NCI-H2196 treated with DMSO at 0.1 percent for 48 hours (cell line): ENCODE results near the gene CFAP65.

Experiments used
- DNase-seq: peaks from one replicate; lab custom pipeline; 2025; ENCODE audit not compliant: unreplicated experiment; lab: John Stamatoyannopoulos, UW

Gene CFAP65

DNA sequence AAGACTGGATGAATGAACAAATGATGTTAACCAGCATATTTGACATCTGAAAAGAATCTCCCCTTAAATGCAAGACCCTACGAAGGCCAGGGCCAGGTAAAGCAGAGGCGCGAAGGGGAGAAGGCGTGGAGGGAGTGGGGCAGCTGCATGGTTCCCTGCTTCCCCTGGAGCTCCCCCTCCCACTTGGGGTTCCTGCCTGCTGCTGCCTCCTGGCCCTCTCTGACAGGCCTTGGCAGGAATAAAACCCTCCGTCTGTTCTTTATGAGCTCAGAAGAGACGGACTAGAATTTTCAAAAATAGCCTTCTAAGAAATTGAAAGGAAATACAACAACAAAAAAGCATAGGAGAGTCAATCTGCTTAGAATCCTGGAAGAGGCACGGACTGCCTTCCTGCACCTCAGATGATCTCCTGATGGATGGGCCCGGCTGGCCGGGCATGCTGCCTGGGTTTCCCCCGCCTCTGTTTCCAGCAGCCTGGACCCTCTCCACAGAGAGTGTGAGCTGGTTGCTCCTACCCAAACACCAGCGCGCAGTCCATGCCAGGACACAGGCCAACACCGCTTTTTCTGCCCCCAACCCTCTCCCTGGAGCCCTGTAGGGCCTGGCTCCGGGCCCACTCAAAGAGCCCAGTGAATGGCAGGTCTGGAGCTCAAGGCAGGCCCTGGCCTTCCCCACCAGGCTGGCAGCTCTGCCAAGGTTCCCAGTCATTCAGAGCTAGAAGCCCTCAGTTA is 23.9 kb downstream of the CFAP65 start:
- DNase-seq: no peak

DNA sequence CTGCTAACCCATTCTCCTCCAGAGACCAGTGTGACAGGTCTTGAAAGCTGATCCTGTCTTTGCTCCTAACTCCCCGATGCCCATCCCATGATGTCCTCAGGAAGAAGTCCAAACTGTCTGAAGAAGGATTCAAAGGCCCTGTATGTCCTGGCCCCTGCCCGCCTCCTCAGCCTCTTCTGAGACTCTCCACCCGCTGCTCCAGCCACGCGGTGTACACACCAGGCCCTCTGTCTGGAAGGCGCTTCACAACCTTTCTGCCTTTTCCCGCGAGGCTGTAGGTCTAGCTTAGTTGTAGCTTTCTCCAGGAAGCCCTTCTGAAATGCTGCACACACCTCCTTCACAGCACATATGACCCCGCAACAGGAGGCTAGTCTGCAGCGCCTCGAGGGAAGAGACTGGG is 24.6 kb downstream of the CFAP65 start:
- DNase-seq: no peak

DNA sequence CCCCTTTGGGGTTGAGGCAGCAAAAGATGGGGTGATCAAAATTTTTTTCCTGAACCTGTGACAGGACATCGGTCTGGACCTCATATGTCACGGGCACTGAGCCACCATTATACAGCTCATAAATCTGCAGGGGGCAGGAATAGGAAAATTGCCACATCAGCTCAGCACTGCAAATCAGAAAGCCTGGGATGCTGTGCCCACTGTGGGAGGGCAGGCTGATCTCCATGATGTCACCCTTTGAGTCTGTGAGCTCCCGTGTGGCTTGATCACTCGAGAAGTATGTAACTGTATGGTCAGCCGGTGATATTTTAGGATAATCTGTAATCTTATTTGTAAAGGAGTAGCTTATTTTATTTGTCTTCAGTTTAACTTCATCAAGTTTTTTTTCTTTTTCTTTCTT is 30.4 kb downstream of the CFAP65 start:
- DNase-seq: no peak

DNA sequence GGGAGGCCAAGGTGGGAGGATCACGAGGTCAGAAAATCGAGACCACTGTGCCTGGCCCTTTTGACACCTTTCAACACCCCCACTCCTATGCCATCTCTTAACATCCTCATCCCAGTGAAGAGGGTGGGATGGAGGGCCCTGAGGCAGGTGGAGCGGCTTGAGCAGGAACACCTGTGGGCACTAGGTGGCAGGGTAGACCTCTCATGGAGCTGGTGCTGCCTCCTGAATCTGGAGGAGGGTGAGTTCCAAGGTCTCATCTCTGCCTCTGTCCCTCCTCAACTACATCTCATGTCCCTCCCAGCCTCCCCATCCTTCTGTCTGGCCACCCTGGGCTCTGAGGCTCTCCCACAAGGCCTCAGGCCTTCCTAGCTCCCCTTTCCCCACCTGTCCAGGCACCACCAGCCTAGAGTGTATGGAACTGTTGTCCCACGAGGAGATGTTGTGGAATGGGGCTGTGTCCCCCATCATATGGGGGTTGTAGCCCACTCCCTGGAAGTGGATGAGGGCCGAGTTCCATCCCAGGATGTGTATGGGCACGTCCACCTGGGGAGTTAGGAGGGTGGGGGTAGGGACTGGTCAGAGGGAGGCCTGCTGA is 31.1 kb downstream of the CFAP65 start:
- peak; percentile 44 for DNase-seq

DNA sequence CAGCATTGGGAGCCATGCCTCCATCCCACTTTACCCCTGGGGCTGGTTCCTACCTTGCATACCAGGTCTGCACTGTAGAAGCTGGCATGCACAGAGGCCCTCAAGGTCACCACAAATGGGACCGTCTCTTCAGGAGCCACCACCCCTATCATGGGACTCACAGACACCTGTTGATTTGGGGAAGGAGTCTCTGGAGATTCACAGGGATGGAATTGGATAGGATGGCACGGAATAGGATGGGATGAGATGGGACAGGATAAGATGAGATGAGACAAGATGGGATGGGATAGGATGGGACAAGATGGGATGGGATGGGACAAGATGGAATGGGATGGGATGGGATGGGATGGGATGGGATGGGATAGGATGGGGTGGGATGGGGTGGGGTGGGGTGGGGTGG is 32.0 kb downstream of the CFAP65 start:
- DNase-seq: no peak

DNA sequence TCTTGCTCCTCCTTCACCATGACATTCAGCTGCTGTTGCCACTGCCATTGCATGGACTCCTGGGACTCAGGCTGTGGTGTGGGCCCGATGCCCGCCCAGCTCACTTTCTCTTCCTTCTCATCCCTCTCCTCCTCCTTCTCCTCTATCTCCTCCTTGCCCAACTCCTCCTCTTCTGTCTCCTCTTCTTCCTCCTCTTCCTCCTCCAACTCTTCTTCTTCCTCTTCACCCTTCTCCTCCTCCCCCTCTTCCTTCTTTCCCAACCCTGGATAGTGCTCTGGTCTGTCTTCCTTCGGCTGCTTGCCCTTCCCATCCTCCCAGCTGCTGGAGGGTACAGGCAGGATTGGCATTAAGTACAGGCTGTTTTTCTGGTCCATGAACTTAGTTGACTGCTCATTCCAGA is 37.3 kb downstream of the CFAP65 start:
- no peak for DNase-seq

DNA sequence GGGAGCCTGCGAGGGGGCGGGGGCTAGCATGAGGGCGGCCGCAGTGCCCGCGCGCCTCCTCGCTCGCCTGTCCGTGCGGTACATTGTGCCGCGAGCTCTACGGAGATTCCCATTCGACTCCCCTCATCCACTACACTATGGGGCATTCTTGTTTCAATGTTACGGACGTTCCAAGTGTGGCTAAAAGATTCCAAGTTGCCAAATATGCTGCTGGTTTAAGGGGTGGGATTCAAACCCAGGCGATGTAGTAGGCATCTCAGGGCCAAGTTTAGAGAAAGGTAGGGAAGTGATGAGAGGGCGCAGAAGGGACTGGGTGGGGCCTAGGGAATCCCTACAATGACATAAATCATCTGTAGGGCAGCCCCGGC is 38.1 kb downstream of the CFAP65 start:
- no peak for DNase-seq

DNA sequence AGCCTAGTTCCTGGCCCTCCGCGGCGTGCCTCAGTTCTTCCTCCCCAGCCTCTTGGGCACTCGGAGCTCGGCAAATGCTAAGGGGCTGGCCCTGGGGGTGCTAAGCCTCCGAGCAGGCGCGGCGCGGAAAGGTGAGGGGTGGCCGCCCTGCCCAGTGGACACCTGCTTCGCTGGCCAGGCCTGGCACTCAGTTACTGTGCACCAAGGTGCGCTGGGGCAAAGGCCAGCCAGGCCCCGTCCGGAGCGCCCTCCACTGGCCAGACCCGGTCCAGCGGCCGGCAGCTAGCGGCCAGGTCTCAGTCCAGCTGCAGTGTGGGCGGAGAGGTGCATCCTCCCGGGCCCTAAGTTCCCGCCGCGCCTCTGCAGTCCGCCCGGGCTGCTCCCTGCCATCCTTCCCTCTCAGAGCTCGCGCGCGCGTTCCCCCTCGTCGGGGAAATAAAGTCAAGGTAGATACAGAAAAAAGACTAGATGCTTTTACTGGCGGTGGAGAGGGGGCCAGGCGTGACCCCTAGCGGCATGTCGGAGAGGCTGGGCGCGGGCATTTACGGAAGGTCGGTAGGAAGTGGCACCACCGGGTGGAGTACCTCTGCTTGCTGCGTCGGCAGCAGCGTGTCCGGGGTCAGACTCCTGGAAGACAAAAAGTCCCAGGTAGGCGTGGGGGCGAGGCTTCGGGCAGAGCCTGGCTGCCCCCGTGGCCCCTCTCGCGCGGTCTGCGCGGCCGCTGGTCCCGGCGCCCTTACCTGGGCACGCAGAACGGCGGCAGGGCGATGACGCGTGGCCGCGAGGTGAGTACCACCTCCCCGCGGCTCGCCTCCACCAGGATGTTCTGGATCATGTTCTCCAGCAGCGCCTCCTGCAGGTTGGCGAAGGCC is 38.7 kb downstream of the CFAP65 start:
- DNase-seq: peak; percentile 75

DNA sequence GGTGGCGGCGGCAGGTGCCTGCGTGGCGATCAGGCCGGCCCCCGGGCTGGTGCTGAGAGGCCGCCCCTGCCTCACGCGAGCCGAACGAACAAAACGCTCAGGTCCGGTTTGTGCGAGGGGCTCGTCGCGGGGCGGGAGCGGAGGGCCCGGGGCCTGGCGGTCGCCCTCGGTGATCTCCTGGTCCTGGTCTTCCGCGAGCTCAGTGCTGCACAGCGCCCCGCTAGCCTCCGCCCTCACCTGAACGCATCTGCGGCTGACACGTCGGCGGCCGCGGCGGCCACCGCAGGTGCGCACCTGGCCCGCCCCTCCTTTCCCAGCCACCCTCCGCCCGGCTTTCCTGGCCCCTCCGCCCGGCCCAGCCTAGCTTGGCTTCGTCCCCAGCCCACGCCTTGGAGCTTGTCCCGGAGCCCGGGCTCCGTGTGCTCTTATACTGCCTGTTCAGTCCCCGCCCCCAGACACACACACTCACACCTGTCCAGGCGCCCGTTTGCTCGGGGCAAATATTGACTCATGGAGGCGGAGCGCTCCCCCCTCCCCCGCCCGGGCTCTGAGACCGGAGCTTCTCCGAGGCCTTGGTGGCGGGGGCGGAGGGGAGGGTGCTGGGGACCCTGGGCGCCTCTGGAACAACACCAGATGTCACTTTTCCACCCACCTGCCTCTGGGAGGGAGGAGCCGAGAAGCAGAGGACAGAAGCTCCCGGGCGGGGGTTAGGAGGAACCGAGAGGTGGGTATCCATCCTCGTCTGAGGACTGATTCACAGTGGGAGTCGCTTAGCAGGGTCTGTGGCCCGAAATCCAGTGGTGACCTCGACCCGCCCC is 39.5 kb downstream of the CFAP65 start:
- DNase-seq: peak; percentile 91

DNA sequence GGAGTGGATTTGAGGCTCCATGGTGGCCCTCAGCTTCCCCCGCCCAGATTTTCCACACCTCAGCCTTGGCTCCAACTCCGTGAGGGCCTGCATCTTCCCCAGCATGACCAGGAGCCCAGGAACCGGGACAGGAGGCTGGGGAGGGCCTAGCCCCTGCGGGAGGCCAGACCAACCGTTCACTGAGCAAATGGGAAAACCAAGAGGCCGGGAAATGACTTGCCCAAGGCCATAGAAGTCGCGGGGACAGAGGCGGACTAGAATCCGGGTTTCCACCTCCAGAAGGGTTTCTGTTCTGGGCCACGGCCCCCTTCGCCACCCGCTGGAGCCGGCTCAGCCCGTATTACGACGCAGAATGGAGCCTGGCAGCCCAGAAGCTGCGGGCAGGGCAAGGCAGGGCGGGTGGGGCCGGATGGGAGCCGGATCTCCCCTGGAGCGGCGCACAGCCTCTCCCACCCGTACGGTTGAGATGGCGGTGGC is 40.2 kb downstream of the CFAP65 start:
- no peak for DNase-seq

DNA sequence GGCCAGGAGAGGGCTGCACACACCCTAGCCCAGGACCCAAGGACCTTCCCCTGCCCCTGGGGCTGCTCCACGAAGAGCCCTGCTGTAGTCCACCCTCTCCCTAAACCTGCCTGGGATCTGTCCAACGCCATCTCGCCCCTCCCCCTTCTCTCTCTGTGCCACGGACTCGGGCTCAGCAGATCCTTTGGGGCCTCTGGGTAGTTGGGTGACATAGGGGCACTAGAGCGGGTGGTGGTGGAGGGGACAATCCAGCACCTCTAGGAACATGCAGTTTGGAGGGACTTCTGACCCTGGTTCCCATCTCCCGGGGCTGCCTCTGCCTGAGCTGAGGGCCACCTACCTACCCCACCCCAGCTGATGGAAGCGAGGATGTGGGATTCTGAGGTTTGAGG is 40.8 kb downstream of the CFAP65 start:
- DNase-seq: peak; percentile 50

DNA sequence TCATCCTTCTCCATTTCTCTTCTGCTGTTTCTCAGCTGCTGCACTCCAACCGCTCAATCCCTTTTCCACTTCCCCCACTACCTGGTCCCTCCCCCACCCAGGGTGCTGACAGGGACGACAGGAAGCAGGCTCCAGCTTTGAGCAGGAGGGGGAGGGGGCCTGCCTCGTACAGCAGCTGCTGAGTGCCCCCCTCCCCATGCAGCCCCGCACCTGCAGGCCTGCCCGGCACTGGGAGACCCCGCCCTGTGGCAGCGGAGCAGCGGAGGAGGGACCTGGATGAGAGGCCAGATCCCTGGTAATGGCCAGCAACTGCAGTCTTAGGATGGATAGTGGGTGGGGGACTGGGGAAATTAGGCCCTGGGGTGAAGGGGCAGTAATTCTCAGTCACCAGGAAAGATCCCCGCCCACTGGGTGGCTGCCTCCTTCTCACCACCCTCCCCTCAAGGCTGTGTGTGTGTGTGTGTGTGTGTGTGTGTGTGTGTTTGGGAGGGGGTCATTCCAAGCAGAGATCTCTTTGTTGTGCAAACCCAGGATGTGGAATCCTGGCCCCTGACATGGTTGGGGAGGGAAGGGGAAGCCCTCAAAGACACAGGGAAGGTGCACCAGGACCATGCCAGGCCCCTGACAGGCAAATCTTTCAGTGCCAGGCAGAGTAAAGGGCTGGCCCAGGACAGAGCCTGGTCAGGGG is 41.3 kb downstream of the CFAP65 start:
- DNase-seq: peak; percentile 89

DNA sequence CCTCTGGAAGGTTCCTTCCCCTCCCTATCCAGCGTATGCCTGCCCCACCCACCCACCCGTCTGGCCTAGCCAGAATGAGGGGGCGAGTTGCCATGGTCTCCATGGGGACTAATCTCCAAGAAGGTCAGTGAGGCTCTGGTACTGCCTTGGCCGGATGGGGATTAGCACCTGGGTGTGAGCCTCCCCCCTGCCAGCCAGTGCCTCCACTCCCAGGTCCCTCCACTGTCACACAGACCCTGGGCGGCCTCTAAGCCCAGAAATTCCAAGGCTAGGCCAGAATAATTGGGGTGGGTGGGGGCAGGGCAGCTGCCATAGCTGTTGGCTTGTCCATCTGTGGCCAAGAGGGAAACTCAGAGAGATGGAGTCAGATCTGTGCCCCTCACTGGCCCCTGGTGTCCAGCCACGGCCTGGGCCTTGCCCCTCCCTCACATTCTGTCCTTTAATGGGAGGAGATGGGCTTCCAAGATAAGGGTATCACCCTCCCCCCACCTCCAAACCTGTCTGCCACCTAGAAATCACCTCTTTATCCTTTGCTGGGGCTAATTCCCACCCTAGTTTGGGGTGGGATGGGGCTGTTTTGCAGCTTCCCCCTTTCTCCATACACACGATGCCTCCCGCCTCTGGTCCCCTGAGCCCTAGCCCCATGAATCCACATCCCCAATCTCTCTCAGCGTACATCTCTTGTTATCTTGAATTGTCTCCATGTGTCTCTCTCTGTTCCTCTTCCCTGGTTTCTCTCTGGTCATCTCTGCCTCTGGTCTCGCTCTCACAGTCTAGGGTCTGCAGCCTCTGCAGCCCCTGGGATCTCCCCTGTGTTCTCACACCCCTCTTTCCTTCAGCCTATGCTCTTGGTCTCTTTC is 42.1 kb downstream of the CFAP65 start:
- DNase-seq: peak; percentile 52

DNA sequence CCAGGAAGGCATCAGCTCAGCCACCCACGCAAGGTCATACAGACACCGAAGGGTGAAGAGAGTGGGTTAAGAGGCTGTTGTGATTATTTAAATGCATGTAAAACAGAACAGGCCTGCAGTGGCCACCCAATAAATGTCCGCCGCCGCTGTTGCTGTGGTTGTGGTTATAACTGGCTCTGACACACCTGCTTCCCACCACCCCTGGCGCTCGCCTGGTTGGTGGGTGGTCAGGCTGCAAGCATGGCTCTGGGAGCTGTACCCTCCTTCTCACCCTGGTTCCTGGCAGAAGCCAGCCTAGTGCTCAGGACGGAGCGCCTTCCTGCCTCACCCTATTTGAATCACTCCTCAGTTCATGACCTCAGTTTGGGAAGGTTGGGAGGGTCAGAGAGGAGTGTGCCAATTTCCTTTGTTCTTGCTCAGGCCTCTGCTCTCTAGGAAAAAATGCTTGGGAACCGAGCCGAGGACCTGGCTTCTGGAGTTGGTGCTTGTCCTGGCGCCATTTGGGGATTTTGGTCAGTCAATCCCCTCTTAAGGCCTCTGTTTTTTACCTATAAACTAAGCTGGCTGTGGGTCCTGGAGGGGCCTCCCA is 42.8 kb downstream of the CFAP65 start:
- DNase-seq: no peak

DNA sequence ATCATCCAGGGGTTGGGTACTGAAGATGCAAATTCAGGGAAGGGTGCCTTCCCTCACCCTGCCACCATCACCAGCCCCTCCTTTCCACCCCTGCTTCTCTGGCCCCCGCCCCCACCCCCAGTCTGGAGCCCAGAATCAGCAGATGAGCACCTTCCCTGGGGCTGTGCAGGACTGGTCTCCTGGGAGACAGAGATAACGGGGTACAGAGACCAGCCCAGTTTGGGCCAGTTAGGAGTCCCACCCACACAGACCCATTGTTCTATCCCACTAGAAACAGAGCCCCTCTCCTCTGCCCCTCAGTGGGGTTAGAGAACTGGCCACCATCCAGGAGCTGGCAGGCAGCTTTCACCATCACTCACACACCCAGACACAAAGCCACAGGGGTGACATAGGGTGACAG is 43.6 kb downstream of the CFAP65 start:
- DNase-seq: no peak

DNA sequence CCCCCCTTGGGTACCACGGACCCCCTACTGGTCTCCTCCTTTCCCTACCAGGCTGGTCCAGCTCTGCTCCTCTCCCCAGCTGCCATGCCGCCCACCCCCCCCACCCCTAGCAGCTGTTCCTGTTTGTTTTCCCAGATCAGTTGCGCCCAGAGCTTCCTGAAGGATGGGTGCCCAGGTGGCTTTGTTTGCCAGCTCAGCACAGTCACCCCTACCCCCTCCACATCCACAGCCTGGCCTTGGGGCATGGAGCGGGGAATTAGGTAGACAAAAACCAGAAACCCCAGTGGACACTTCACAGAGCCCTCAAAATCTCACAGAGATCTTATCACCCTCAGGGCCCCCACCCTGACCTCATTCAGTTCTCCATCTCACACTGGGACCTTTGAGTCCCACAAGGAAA is 44.4 kb downstream of the CFAP65 start:
- DNase-seq: peak; percentile 81

DNA sequence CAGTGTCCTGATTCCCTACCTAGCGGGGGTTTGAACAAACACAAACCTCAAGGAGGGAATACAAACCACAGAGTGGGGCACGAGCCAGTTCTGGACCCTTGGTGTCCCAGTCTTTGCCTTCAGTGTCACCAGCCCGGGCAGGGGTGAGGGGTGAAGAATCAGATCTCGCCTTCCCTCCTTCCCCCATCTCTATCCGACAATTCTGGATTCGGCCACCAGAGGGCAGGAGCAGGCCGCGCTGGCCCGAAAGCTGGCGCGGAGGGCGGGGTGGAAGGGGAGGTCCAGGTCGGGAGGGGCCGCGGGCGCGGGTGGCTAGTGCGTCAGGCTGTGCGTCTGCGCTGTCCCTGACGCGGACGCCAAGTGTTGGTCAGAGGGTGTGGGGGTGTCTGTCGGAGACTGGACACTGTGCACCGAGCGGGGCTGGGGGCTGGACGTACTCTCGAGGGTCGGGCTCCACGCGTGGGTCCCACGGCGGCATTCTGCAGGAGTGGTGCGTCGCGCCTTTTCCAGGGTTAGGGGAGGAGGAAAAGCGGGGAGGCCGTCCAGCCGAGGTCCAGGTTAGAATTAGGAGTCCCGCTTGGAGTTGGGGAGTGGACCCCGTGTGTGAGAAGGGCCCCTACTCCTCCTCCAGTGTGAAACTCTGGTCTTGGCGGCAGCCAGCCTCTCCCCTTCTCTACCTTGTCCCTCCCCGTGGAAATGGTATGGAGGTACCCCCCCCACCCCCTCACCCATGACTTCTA is 45.2 kb downstream of the CFAP65 start:
- DNase-seq: peak; percentile 89

DNA sequence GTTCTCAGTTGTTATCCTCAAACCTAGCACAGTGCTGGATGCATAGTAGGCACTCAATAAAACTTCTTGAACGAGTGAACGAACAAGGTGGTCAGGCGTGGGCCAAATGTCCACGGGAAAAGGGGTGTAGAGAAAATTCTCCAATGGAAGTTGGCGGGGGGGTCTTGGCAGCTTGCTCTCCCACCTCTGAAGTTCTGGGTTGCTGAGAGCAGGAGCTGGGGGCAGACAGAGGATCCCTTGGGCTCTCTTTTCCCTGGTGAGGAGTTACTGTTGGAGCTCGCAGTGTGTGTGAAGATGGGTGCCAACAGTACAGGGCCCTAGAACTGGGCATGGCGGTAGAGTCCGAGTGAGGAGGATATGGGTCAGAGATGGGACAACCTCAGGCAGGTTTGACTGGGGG is 45.8 kb downstream of the CFAP65 start:
- no peak for DNase-seq
